IMR-90 (cell line): ENCODE measurements around the gene PTPRU. TPM values are rescaled to one million over a fixed set of nuclear protein-coding genes. Genes with fewer than 3 reads are reported as not detected.

Experiments used
- ATAC-seq: fragments of 200-7000 bp; cut with Tn5 transposase; 2 replicates; pipeline ENCODE4 v1.9.1; 2020; ENCODE audit warnings: low read depth, mild to moderate bottlenecking, moderate library complexity
- BruUV-seq: library from RNA; stranded (reverse); fragments of 400-500 nt; replicated peaks from 2 replicates; lab custom pipeline; 2021; lab: Mats Ljungman, UMichigan
- CTCF ChIA-PET: fragments of 300-600 bp; formaldehyde crosslinking; extraction: SDS; loops from one replicate; lab custom pipeline; 2021; ENCODE audit warnings: antibody characterized with exemption; lab: Yijun Ruan, JAX
- POLR2A ChIA-PET: fragments of 300-600 bp; sonication (Branson Sonifier 250); formaldehyde crosslinking; loops from one replicate; lab custom pipeline; 2022; ENCODE audit warnings: antibody characterized with exemption; ENCODE audit not compliant: unreplicated experiment; lab: Charles Lee
- DNase-seq: peaks from one replicate; pipeline ENCODE4 v3.0.0; 2013
- H2AFZ ChIP-seq: replicated peaks from 2 replicates; pipeline ENCODE3; 2013; ENCODE audit warnings: low read length, mild to moderate bottlenecking; ENCODE audit not compliant: poor library complexity
- H2AK5ac ChIP-seq: 2 replicates; pipeline ENCODE4 v1.6.1; 2013; ENCODE audit warnings: low read depth, low read length, inconsistent platforms
- H2AK9ac ChIP-seq: replicated peaks from 2 replicates; pipeline ENCODE3; 2013; ENCODE audit warnings: mild to moderate bottlenecking, low read depth, low read length, moderate library complexity; ENCODE audit not compliant: poor library complexity
- H2BK120ac ChIP-seq: 2 replicates; pipeline ENCODE4 v1.6.1; 2013; ENCODE audit warnings: low read depth, low read length, inconsistent platforms
- H2BK15ac ChIP-seq: 3 replicates; pipeline ENCODE4 v1.6.1; 2013; ENCODE audit warnings: low read depth, low read length, inconsistent platforms
- H2BK20ac ChIP-seq: 2 replicates; pipeline ENCODE4 v1.6.1; 2013; ENCODE audit warnings: low read depth, mild to moderate bottlenecking, inconsistent platforms, low read length, moderate library complexity
- H2BK5ac ChIP-seq: 2 replicates; pipeline ENCODE4 v1.6.1; 2013; ENCODE audit warnings: mild to moderate bottlenecking, low read depth, low read length, inconsistent platforms; ENCODE audit not compliant: poor library complexity, severe bottlenecking
- H3K14ac ChIP-seq: replicated peaks from 2 replicates; pipeline ENCODE4 v1.6.1; 2013; ENCODE audit warnings: low read depth, low read length, inconsistent platforms
- H3K18ac ChIP-seq: 2 replicates; pipeline ENCODE4 v1.6.1; 2013; ENCODE audit warnings: low read depth, low read length, control low read depth
- H3K23ac ChIP-seq: 2 replicates; pipeline ENCODE4 v1.6.1; 2013; ENCODE audit warnings: low read depth, low read length, inconsistent platforms
- H3K27ac ChIP-seq: 2 replicates; pipeline ENCODE4 v1.5.1; 2013; ENCODE audit warnings: mild to moderate bottlenecking, control low read depth, low read length; ENCODE audit not compliant: insufficient read depth
- H3K27me3 ChIP-seq: 2 replicates; pipeline ENCODE4 v1.6.1; 2013; ENCODE audit warnings: low read length; ENCODE audit not compliant: control insufficient read depth, insufficient read depth
- H3K36me3 ChIP-seq: 2 replicates; pipeline ENCODE4 v1.6.1; 2013; ENCODE audit warnings: low read length, mixed read lengths; ENCODE audit not compliant: control insufficient read depth, insufficient read depth
- H3K4ac ChIP-seq: 2 replicates; pipeline ENCODE4 v1.6.1; 2013; ENCODE audit warnings: low read depth, low read length, inconsistent platforms
- H3K4me1 ChIP-seq: 2 replicates; pipeline ENCODE4 v1.6.1; 2013; ENCODE audit warnings: low read length, mixed read lengths; ENCODE audit not compliant: control insufficient read depth, insufficient read depth
- H3K4me2 ChIP-seq: 2 replicates; pipeline ENCODE4 v1.6.1; 2013; ENCODE audit warnings: low read depth, mild to moderate bottlenecking, control low read depth, low read length, moderate library complexity
- H3K4me3 ChIP-seq: 2 replicates; pipeline ENCODE4 v1.5.1; 2013; ENCODE audit warnings: low read depth, mild to moderate bottlenecking, control low read depth, low read length, moderate library complexity; ENCODE audit not compliant: insufficient read depth
- H3K56ac ChIP-seq: 2 replicates; pipeline ENCODE4 v1.6.1; 2013; ENCODE audit warnings: low read length, inconsistent platforms; ENCODE audit not compliant: insufficient read depth; ENCODE audit errors: extremely low read depth
- H3K79me1 ChIP-seq, 2 experiments: 2 replicates each; pipeline ENCODE4 v1.6.1; 2013; ENCODE audit warnings: low read length in 2 of 2, inconsistent platforms in 1 of 2, low read depth in 1 of 2
- H3K9ac ChIP-seq: 2 replicates; pipeline ENCODE4 v1.6.1; 2013; ENCODE audit warnings: low read depth, low read length, control low read depth
- H3K9me1 ChIP-seq: 2 replicates; pipeline ENCODE4 v1.6.1; 2013; ENCODE audit warnings: low read length, inconsistent platforms; ENCODE audit not compliant: insufficient read depth
- H3K9me3 ChIP-seq: 2 replicates; pipeline ENCODE4 v1.6.1; 2013; ENCODE audit warnings: low read length; ENCODE audit not compliant: control insufficient read depth, insufficient read depth
- H4K20me1 ChIP-seq: 2 replicates; pipeline ENCODE4 v1.6.1; 2013; ENCODE audit warnings: low read length, inconsistent platforms; ENCODE audit not compliant: insufficient read depth
- H4K5ac ChIP-seq: 2 replicates; pipeline ENCODE4 v1.6.1; 2013; ENCODE audit warnings: mild to moderate bottlenecking, low read depth, low read length, control low read depth
- H4K8ac ChIP-seq, 2 experiments: 2 replicates each; pipeline ENCODE4 v1.6.1; 2013; ENCODE audit warnings: low read depth in 2 of 2, low read length in 2 of 2, control low read depth in 1 of 2, inconsistent platforms in 1 of 2
- H4K91ac ChIP-seq: 2 replicates; pipeline ENCODE4 v1.6.1; 2013; ENCODE audit warnings: low read depth, low read length, inconsistent platforms; ENCODE audit not compliant: insufficient read depth
- MAFK ChIP-seq: IDR thresholded peaks from 2 replicates; pipeline ENCODE4 v1.6.1; 2012; ENCODE audit warnings: low read depth, low read length, improper control_type of control experiment
- NFE2L2 ChIP-seq: fragments of 150-350 bp; IDR thresholded peaks from 2 replicates; pipeline ENCODE4 v1.6.1; 2016; ENCODE audit warnings: low read depth, mild to moderate bottlenecking, low read length
- POLR2A ChIP-seq: IDR thresholded peaks from 2 replicates; pipeline ENCODE4 v1.6.1; 2012; ENCODE audit warnings: mild to moderate bottlenecking, low read depth, low read length
- WGBS, 2 experiments: methylation state at CpG; one replicate each; pipeline versions ENCODE4 v1.1.5 to v1.1.7; 2013; ENCODE audit warnings: missing lambda C conversion rate in 2 of 2; ENCODE audit not compliant: insufficient read length in 1 of 2; ENCODE audit errors: extremely low coverage in 2 of 2; 5-methylcytosine and 5-hydroxymethylcytosine counted together
- dilution Hi-C: fragments of 300-500 bp; cut with HindIII; formaldehyde crosslinking; loops from one replicate; pipeline ENCODE4 v1.14.3; 2018; ENCODE audit warnings: low sequenced_read_pairs; ENCODE audit not compliant: unreplicated experiment
- in situ Hi-C: fragments of 300-500 bp; cut with MboI; formaldehyde crosslinking; loops from 3 replicates; pipeline ENCODE4 v1.14.3; 2019; ENCODE audit warnings: low sequenced_read_pairs, inconsistent platforms, mixed read lengths
- intact Hi-C: fragments of 100-400 bp; cut with micrococcal nuclease; formaldehyde crosslinking; loops from 2 replicates; pipeline ENCODE4 v1.10.0; 2022
- polyA plus RNA-seq, 3 experiments: library from polyadenylated mRNA; depleted of rRNA; stranded (reverse); fragments of >200 nt; gene quantifications; 2 replicates each; pipeline ENCODE4 v1.2.3, GENCODE V29; 2012; ENCODE audit warnings: low replicate concordance in 1 of 3
- total RNA-seq: library from RNA; depleted of rRNA; stranded (reverse); fragments of >200 nt; gene quantifications from 2 replicates; pipeline ENCODE4 v1.2.3, GENCODE V29; 2012

PTPRU gene
- total and polyA plus RNA-seq, 2 of the 4 experiments (the other 2 are of a cell fraction): 7.0 to 10.7 TPM

- CTCF ChIA-PET: no interaction called here
- dilution Hi-C loops: no loop called here
Observed at GRCh38 chr1:29309621-29310020, 73.3 kb downstream of the PTPRU start.

More at GRCh38 chr1:29309621-29310020, 73.3 kb downstream of the PTPRU start:
- Histone ChIP-seq H3K23ac (no peak overlapping the region), H3K4me1 (no peaks in the 10 kb centered on the region), H2AFZ (no peak overlapping the region), H3K79me1 (no peaks in the 10 kb centered on the region), H2AK5ac (no peak overlapping the region), H4K20me1 (no peaks in the 10 kb centered on the region), H3K9ac (no peak overlapping the region), H3K9me1 (no peaks in the 10 kb centered on the region), H2BK15ac (no peak overlapping the region), H3K4ac (no peak overlapping the region), H3K18ac (no peak overlapping the region), H2AK9ac (no peak overlapping the region), H2BK120ac (no peak overlapping the region), H2BK20ac (no peak overlapping the region), H3K14ac (no peak overlapping the region), H4K8ac (no peak overlapping the region), H3K36me3 (peaks cover 7% of the 10 kb centered on the region), H4K5ac (no peak overlapping the region), H3K4me3 (no peak overlapping the region), H3K27me3 (no peaks in the 10 kb centered on the region), H3K56ac (no peak overlapping the region), H3K9me3 (no peaks in the 10 kb centered on the region), H4K91ac (no peak overlapping the region), H2BK5ac (no peak overlapping the region), H3K4me2 (no peak overlapping the region), H3K27ac (no peak overlapping the region)
- in situ Hi-C loops: no loop called here
- no CpG with 5 or more reads among the region's 5 CpGs for WGBS, 2 experiments
- ATAC-seq (no peak), DNase-seq (no peak)
- POLR2A ChIA-PET: no interaction called here
- TF ChIP-seq POLR2A (no peak), NFE2L2 (no peak), MAFK (no peak)
- BruUV-seq: no TSS peak
- intact Hi-C loops: no loop called here
